GM19438 (cell line): ENCODE data around the gene CDK11B.
"Not testable (repeated sequence)": the region's sequence is repeated elsewhere in the genome, so short reads cannot be mapped to it uniquely, and the experiment has no call there.

Experiments used
- ATAC-seq: cut with Tn5 transposase; IDR thresholded peaks from one replicate; pipeline ENCODE4 v1.9.1; 2021; ENCODE audit warnings: low read depth; ENCODE audit not compliant: unreplicated experiment

Gene CDK11B

GRCh38 chr1:1662830-1663560, 4.2 kb upstream of the CDK11B start:
- not testable (repeated sequence) for ATAC-seq

- ATAC-seq: not testable (repeated sequence)
Observed at GRCh38 chr1:1662392-1662791, 3.6 kb upstream of the CDK11B start.

- ATAC-seq: not testable (repeated sequence)
Observed at GRCh38 chr1:1648265-1648664, 10.5 kb downstream of the CDK11B start.

GRCh38 chr1:1647567-1648241, 11.1 kb downstream of the CDK11B start:
- not testable (repeated sequence) for ATAC-seq

GRCh38 chr1:1646326-1646725, 12.5 kb downstream of the CDK11B start:
- not testable (repeated sequence) for ATAC-seq

- not testable (repeated sequence) for ATAC-seq
Observed at GRCh38 chr1:1640711-1641461, 17.9 kb downstream of the CDK11B start.

- ATAC-seq: not testable (repeated sequence)
Observed at GRCh38 chr1:1640081-1640480, 18.7 kb downstream of the CDK11B start.

GRCh38 chr1:1639368-1639767, 19.4 kb downstream of the CDK11B start:
- ATAC-seq: not testable (repeated sequence)

- ATAC-seq: not testable (repeated sequence)
Observed at GRCh38 chr1:1638528-1638927, 20.3 kb downstream of the CDK11B start.

GRCh38 chr1:1637479-1637875, 21.3 kb downstream of the CDK11B start:
- ATAC-seq: not testable (repeated sequence)

GRCh38 chr1:1636621-1637478, 22.0 kb downstream of the CDK11B start:
- not testable (repeated sequence) for ATAC-seq

- ATAC-seq: not testable (repeated sequence)
Observed at GRCh38 chr1:1634613-1635012, 24.2 kb downstream of the CDK11B start.

GRCh38 chr1:1633409-1633808, 25.4 kb downstream of the CDK11B start:
- ATAC-seq: not testable (repeated sequence)

GRCh38 chr1:1631782-1632420, 26.9 kb downstream of the CDK11B start, which contains the start of gene MMP23B:
Gene MMP23B, plus strand, starts transcription at chr1:1632173. Its CDS starts 46 bp downstream, at chr1:1632219.
- ATAC-seq: no peak

- ATAC-seq: no peak
Observed at GRCh38 chr1:1630965-1631781, 27.6 kb downstream of the CDK11B start.

GRCh38 chr1:1630191-1630964, 28.4 kb downstream of the CDK11B start:
- ATAC-seq: peak; percentile 53

- ATAC-seq: no peak
Observed at GRCh38 chr1:1629430-1630190, 29.2 kb downstream of the CDK11B start.
